ENCODE data around the gene IGF2BP1. TPM values are rescaled to one million over a fixed set of nuclear protein-coding genes. Genes with fewer than 3 reads are reported as not detected.
"Not testable (repeated sequence)": the region's sequence is repeated elsewhere in the genome, so short reads cannot be mapped to it uniquely, and the experiment has no call there.

The IGF2BP1 gene
- total RNA-seq, 1 experiment from 2014 or later = 1.2 TPM

- in situ Hi-C loops (cut with HindIII; ENCODE audit: low pct_unique_long_range_greater_than_20kb, low sequenced_read_pairs) = no loop called here
- DNase-seq (ENCODE audit: low read depth) = peak; percentile 55
Observed at GRCh38 chr17:49076573-49077384, 79.6 kb downstream of the IGF2BP1 start.

GRCh38 chr17:49078248-49078647 lies 81.1 kb downstream of the IGF2BP1 start:
- DNase-seq (ENCODE audit: low read depth) = no peak
- in situ Hi-C loops (cut with HindIII; ENCODE audit: low pct_unique_long_range_greater_than_20kb, low sequenced_read_pairs) = no loop called here

GRCh38 chr17:49079840-49080663 lies 82.9 kb downstream of the IGF2BP1 start:
- no peak for DNase-seq (ENCODE audit: low read depth)
- in situ Hi-C loops (cut with HindIII; ENCODE audit: low pct_unique_long_range_greater_than_20kb, low sequenced_read_pairs) = no loop called here

- in situ Hi-C loops (cut with HindIII; ENCODE audit: low pct_unique_long_range_greater_than_20kb, low sequenced_read_pairs) = no loop called here
Observed at GRCh38 chr17:49082231-49082630, 85.0 kb downstream of the IGF2BP1 start.

GRCh38 chr17:49085046-49085445 lies 87.9 kb downstream of the IGF2BP1 start:
- in situ Hi-C loops (cut with HindIII; ENCODE audit: low pct_unique_long_range_greater_than_20kb, low sequenced_read_pairs); DNase-seq (ENCODE audit: low read depth): not testable (repeated sequence)

More at GRCh38 chr17:49082231-49082630, 85.0 kb downstream of the IGF2BP1 start:
- DNase-seq (ENCODE audit: low read depth) = no peak

GRCh38 chr17:49085565-49086315 lies 88.6 kb downstream of the IGF2BP1 start:
- no peak for DNase-seq (ENCODE audit: low read depth)
- in situ Hi-C loops (cut with HindIII; ENCODE audit: low pct_unique_long_range_greater_than_20kb, low sequenced_read_pairs) = no loop called here

GRCh38 chr17:49086316-49086605 lies 89.1 kb downstream of the IGF2BP1 start:
- in situ Hi-C loops (cut with HindIII; ENCODE audit: low pct_unique_long_range_greater_than_20kb, low sequenced_read_pairs) = no loop called here
- DNase-seq (ENCODE audit: low read depth) = no peak

GRCh38 chr17:49086649-49087048 lies 89.5 kb downstream of the IGF2BP1 start:
- in situ Hi-C loops (cut with HindIII; ENCODE audit: low pct_unique_long_range_greater_than_20kb, low sequenced_read_pairs) = no loop called here
- no peak for DNase-seq (ENCODE audit: low read depth)

GRCh38 chr17:49089094-49089493 lies 91.9 kb downstream of the IGF2BP1 start:
- DNase-seq (ENCODE audit: low read depth) = no peak
- in situ Hi-C loops (cut with HindIII; ENCODE audit: low pct_unique_long_range_greater_than_20kb, low sequenced_read_pairs) = no loop called here

- in situ Hi-C loops (cut with HindIII; ENCODE audit: low pct_unique_long_range_greater_than_20kb, low sequenced_read_pairs) = no loop called here
- no peak for DNase-seq (ENCODE audit: low read depth)
Observed at GRCh38 chr17:49090878-49091594, 93.9 kb downstream of the IGF2BP1 start.

GRCh38 chr17:49093131-49093530 lies 95.9 kb downstream of the IGF2BP1 start:
- in situ Hi-C loops (cut with HindIII; ENCODE audit: low pct_unique_long_range_greater_than_20kb, low sequenced_read_pairs) = no loop called here
- no peak for DNase-seq (ENCODE audit: low read depth)

- DNase-seq (ENCODE audit: low read depth) = no peak
- in situ Hi-C loops (cut with HindIII; ENCODE audit: low pct_unique_long_range_greater_than_20kb, low sequenced_read_pairs) = no loop called here
Observed at GRCh38 chr17:49100601-49101000, 103.4 kb downstream of the IGF2BP1 start.

- DNase-seq (ENCODE audit: low read depth) = no peak
- in situ Hi-C loops (cut with HindIII; ENCODE audit: low pct_unique_long_range_greater_than_20kb, low sequenced_read_pairs) = no loop called here
Observed at GRCh38 chr17:49101054-49101534, 103.9 kb downstream of the IGF2BP1 start.

- in situ Hi-C loops (cut with HindIII; ENCODE audit: low pct_unique_long_range_greater_than_20kb, low sequenced_read_pairs); DNase-seq (ENCODE audit: low read depth): not testable (repeated sequence)
Observed at GRCh38 chr17:49103360-49103759, 106.2 kb downstream of the IGF2BP1 start.

GRCh38 chr17:49104511-49105074 lies 107.4 kb downstream of the IGF2BP1 start:
- in situ Hi-C loops (cut with HindIII; ENCODE audit: low pct_unique_long_range_greater_than_20kb, low sequenced_read_pairs) = no loop called here
- DNase-seq (ENCODE audit: low read depth) = no peak

All from Caki2 (cell line).